GM23338 (cell line): ENCODE data around the gene TMEM176B. TPM values are rescaled to one million over a fixed set of nuclear protein-coding genes. Genes with fewer than 3 reads are reported as not detected.

Experiments used
- ATAC-seq: fragments of 200-7000 bp; cut with Tn5 transposase; 3 replicates; pipeline ENCODE4 v1.9.1; 2020
- DNase-seq: peaks from one replicate; pipeline ENCODE4 v3.0.0-alpha.2; 2015; ENCODE audit warnings: low spot score
- H2AFZ ChIP-seq: fragments of 200-600 bp; sonication (generic); 2 replicates; pipeline ENCODE4 v1.8.0; 2016; ENCODE audit warnings: antibody characterized with exemption, mild to moderate bottlenecking, moderate library complexity
- H3F3A ChIP-seq: fragments of 200-600 bp; sonication (generic); replicated peaks from 2 replicates; pipeline ENCODE4 v1.8.0; 2017; ENCODE audit warnings: antibody characterized with exemption, mixed run types, low read depth
- H3K27ac ChIP-seq: fragments of 200-600 bp; sonication (generic); 2 replicates; pipeline ENCODE4 v1.6.1; 2016; ENCODE audit warnings: low read depth
- H3K27me3 ChIP-seq: fragments of 200-600 bp; sonication (generic); 2 replicates; pipeline ENCODE4 v1.8.0; 2016; ENCODE audit warnings: mild to moderate bottlenecking, mixed run types, moderate library complexity; ENCODE audit not compliant: insufficient read depth
- H3K36me3 ChIP-seq: fragments of 200-600 bp; sonication (generic); 2 replicates; pipeline ENCODE4 v1.8.0; 2016; ENCODE audit warnings: mild to moderate bottlenecking; ENCODE audit not compliant: insufficient read depth
- H3K4me1 ChIP-seq: fragments of 200-600 bp; sonication (generic); 2 replicates; pipeline ENCODE4 v1.8.0; 2016; ENCODE audit warnings: mild to moderate bottlenecking, moderate library complexity; ENCODE audit not compliant: insufficient read depth
- H3K4me2 ChIP-seq: fragments of 200-600 bp; sonication (generic); 2 replicates; pipeline ENCODE4 v1.7.1; 2017; ENCODE audit warnings: mixed run types
- H3K4me3 ChIP-seq: fragments of 200-600 bp; sonication (generic); 2 replicates; pipeline ENCODE4 v1.6.1; 2016; ENCODE audit warnings: mixed run types
- H3K79me2 ChIP-seq: fragments of 200-600 bp; sonication (generic); replicated peaks from 2 replicates; pipeline ENCODE4 v1.8.0; 2017; ENCODE audit warnings: mild to moderate bottlenecking; ENCODE audit not compliant: insufficient read depth
- H3K9me2 ChIP-seq: fragments of 200-600 bp; sonication (generic); 2 replicates; pipeline ENCODE4 v1.8.0; 2017; ENCODE audit not compliant: insufficient read depth
- H4K20me1 ChIP-seq: fragments of 200-600 bp; sonication (generic); replicated peaks from 2 replicates; pipeline ENCODE4 v1.8.0; 2017; ENCODE audit warnings: mild to moderate bottlenecking; ENCODE audit not compliant: insufficient read depth
- H3K27ac Mint-ChIP-seq: 2 replicates; pipeline ENCODE4 v1.8.0; 2020; ENCODE audit warnings: inconsistent platforms, mild to moderate bottlenecking, moderate library complexity, mixed read lengths
- H3K27me3 Mint-ChIP-seq: 3 replicates; pipeline ENCODE4 v1.8.0; 2022; ENCODE audit warnings: low read depth, mild to moderate bottlenecking, moderate library complexity, mixed read lengths, inconsistent platforms; ENCODE audit not compliant: insufficient read depth, poor library complexity
- H3K36me3 Mint-ChIP-seq: 3 replicates; pipeline ENCODE4 v1.8.0; 2021; ENCODE audit warnings: low read depth, mild to moderate bottlenecking, inconsistent platforms, moderate library complexity, mixed read lengths
- H3K4me1 Mint-ChIP-seq: 3 replicates; pipeline ENCODE4 v1.8.0; 2020; ENCODE audit warnings: mild to moderate bottlenecking, inconsistent platforms, mixed read lengths
- H3K4me3 Mint-ChIP-seq: 3 replicates; pipeline ENCODE4 v1.8.0; 2021; ENCODE audit warnings: moderate library complexity, mild to moderate bottlenecking, inconsistent platforms, mixed read lengths
- H3K9me3 Mint-ChIP-seq: 3 replicates; pipeline ENCODE4 v1.8.0; 2020; ENCODE audit warnings: moderate library complexity, mild to moderate bottlenecking, inconsistent platforms, mixed read lengths
- CREB1 ChIP-seq: fragments of 250-450 bp; sonication (Bioruptor Pico); IDR thresholded peaks from 2 replicates; pipeline ENCODE4 v1.5.0; 2020; ENCODE audit warnings: low read depth, mild to moderate bottlenecking, moderate library complexity
- CTCF ChIP-seq, 2 experiments: fragments of 200-600 bp in 1 of 2; sonication (generic) in 1 of 2; conservative IDR thresholded peaks; 2 replicates each; pipeline versions ENCODE4 v1.5.1 to v1.6.1; 2016 to 2017; ENCODE audit warnings: antibody characterized with exemption in 2 of 2, low read depth in 2 of 2, mild to moderate bottlenecking in 2 of 2, moderate library complexity in 1 of 2
- ETS1 ChIP-seq: IDR thresholded peaks from 2 replicates; pipeline ENCODE4 v1.6.1; 2016; ENCODE audit warnings: antibody characterized with exemption
- EZH2 ChIP-seq: fragments of 200-600 bp; sonication (generic); IDR thresholded peaks from one replicate; pipeline ENCODE4 v1.8.0; 2017; ENCODE audit warnings: antibody characterized with exemption, mild to moderate bottlenecking, low read depth; ENCODE audit not compliant: unreplicated experiment
- EZH2phosphoT487 ChIP-seq: fragments of 200-600 bp; sonication (generic); IDR thresholded peaks from one replicate; pipeline ENCODE4 v1.8.1; 2018; ENCODE audit warnings: antibody characterized with exemption; ENCODE audit not compliant: unreplicated experiment
- JUNB ChIP-seq: IDR thresholded peaks from one replicate; pipeline ENCODE4 v1.6.1; 2016; ENCODE audit warnings: antibody characterized with exemption; ENCODE audit not compliant: unreplicated experiment
- NANOG ChIP-seq: IDR thresholded peaks from 2 replicates; pipeline ENCODE4 v1.6.1; 2016; ENCODE audit warnings: antibody characterized with exemption, borderline replicate concordance
- POLR2AphosphoS5 ChIP-seq: IDR thresholded peaks from 2 replicates; pipeline ENCODE4 v1.6.1; 2016; ENCODE audit warnings: antibody characterized with exemption, low read depth
- REST ChIP-seq: IDR thresholded peaks from one replicate; pipeline ENCODE4 v1.6.1; 2018; ENCODE audit warnings: antibody characterized with exemption; ENCODE audit not compliant: unreplicated experiment
- STAT1 ChIP-seq: IDR thresholded peaks from one replicate; pipeline ENCODE4 v1.6.1; 2016; ENCODE audit warnings: antibody characterized with exemption; ENCODE audit not compliant: unreplicated experiment
- ZNF114 ChIP-seq: fragments of 250-450 bp; sonication (Bioruptor Pico); IDR thresholded peaks from 2 replicates; pipeline ENCODE4 v1.5.0; 2020; ENCODE audit warnings: mild to moderate bottlenecking, moderate library complexity
- ZNF331 ChIP-seq: fragments of 250-450 bp; sonication (Bioruptor Pico); IDR thresholded peaks from 2 replicates; pipeline ENCODE4 v1.5.0; 2020; ENCODE audit warnings: low read depth, mild to moderate bottlenecking, moderate library complexity
- ZNF462 ChIP-seq: fragments of 250-450 bp; sonication (Bioruptor Pico); IDR thresholded peaks from 2 replicates; pipeline ENCODE4 v1.5.0; 2020; ENCODE audit warnings: mild to moderate bottlenecking, moderate library complexity
- polyA plus RNA-seq: library from polyadenylated mRNA; unstranded; fragments of >200 nt; fragmentation: Nextera tagmentation; extraction: Ambion mirVana; gene quantifications from 2 replicates; pipeline ENCODE4 v1.2.1, GENCODE V29; 2016
- total RNA-seq: library from RNA; depleted of rRNA; stranded (reverse); fragments of >200 nt; shearing (Covaris generic); gene quantifications from 2 replicates; pipeline ENCODE4 v1.2.3, GENCODE V29; 2014

The TMEM176B gene
- total and polyA plus RNA-seq, 2 experiments from 2014 or later: 0.35 to 0.42 TPM

- H3K27me3 Mint-ChIP-seq: peaks cover 88% of the 10 kb centered on the region
Measured at GRCh38 chr7:150745876-150746275, 54.3 kb downstream of the TMEM176B start.

More at GRCh38 chr7:150745876-150746275, 54.3 kb downstream of the TMEM176B start:
- TF ChIP-seq NANOG (no peak), REST (no peak), CTCF (conservative IDR thresholded peaks at IDR 0.05; ENCODE audit: low read depth in 2 of 2) (no peak), EZH2 (no peak), JUNB (no peak), CREB1 (no peak), STAT1 (no peak), ETS1 (no peak), POLR2AphosphoS5 (no peak), ZNF114 (CRISPR knock-in tag) (no peak), ZNF331 (CRISPR knock-in tag) (no peak), EZH2phosphoT487 (no peak), ZNF462 (CRISPR knock-in tag) (no peak)
- peaks cover 4% of the 10 kb centered on the region for H4K20me1 ChIP-seq
- no peak overlapping the region for H3K4me3 ChIP-seq
- peaks cover 96% of the 10 kb centered on the region for H3K27me3 ChIP-seq
- no peaks in the 10 kb centered on the region for H3K36me3 Mint-ChIP-seq
- H3K9me2 ChIP-seq: no peaks in the 10 kb centered on the region
- H3K4me2 ChIP-seq: no peak overlapping the region
- H3K9me3 Mint-ChIP-seq: no peaks in the 10 kb centered on the region; the same call in 1 of the 3 replicates
- DNase-seq (no peak), ATAC-seq (no peak)
- no peaks in the 10 kb centered on the region for H3F3A ChIP-seq
- no peaks in the 10 kb centered on the region for H3K79me2 ChIP-seq
- H3K27ac ChIP-seq: no peak overlapping the region
- no peak overlapping the region for H3K4me3 Mint-ChIP-seq
- no peaks in the 10 kb centered on the region for H3K4me1 ChIP-seq
- no peak overlapping the region for H3K27ac Mint-ChIP-seq
- H3K4me1 Mint-ChIP-seq: no peaks in the 10 kb centered on the region
- H2AFZ ChIP-seq: no peak overlapping the region
- no peaks in the 10 kb centered on the region for H3K36me3 ChIP-seq
